ENCODE measurements around the gene TMEM259.
A peak's percentile ranks its signal among the peaks of the same experiment; 100 is the strongest.

TMEM259 gene

DNA sequence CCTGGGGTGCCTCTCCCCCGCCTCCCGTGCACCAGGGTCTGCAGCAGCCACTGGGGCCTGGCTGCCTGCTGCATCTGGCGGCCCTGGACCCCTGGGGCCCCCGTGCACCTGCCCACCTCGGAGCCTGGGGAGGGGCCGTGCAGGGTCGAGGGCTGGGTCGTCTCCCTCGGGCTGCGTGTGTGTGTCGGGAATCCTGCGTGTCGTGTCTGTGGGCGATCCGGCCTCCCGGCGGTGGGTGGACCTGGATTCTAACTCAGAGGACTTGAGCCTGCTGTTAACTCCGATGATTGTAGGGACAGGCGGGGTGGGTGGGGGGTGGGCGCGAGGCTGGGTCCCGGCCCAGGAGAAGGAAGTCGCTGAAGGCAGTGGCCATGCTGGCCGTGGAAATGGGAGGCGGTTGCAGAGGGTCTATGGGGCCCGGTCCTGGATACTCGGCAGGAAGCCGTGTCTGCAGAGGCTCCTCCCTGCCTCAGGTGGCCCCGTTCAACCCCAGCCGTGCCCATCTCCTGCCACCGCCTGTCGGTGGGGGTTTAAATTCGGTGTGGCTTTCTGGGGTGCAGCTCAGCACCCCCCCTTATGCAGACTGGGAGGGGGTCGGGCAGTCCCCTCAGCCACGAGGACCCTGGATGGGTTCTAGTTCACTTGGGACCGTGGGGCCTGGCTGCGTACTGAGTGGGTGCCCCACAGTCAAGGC is 46.2 kb downstream of the TMEM259 start:
- H3K4me3 ChIP-seq (ENCODE audit: low read length): no peak overlapping the region
- TF ChIP-seq, protein P1, sequence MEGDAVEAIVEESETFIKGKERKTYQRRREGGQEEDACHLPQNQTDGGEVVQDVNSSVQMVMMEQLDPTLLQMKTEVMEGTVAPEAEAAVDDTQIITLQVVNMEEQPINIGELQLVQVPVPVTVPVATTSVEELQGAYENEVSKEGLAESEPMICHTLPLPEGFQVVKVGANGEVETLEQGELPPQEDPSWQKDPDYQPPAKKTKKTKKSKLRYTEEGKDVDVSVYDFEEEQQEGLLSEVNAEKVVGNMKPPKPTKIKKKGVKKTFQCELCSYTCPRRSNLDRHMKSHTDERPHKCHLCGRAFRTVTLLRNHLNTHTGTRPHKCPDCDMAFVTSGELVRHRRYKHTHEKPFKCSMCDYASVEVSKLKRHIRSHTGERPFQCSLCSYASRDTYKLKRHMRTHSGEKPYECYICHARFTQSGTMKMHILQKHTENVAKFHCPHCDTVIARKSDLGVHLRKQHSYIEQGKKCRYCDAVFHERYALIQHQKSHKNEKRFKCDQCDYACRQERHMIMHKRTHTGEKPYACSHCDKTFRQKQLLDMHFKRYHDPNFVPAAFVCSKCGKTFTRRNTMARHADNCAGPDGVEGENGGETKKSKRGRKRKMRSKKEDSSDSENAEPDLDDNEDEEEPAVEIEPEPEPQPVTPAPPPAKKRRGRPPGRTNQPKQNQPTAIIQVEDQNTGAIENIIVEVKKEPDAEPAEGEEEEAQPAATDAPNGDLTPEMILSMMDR (conservative IDR thresholded peaks at IDR 0.05; ENCODE audit: low read length): no peak
- no peak for DNase-seq (ENCODE audit: low read depth)

DNA sequence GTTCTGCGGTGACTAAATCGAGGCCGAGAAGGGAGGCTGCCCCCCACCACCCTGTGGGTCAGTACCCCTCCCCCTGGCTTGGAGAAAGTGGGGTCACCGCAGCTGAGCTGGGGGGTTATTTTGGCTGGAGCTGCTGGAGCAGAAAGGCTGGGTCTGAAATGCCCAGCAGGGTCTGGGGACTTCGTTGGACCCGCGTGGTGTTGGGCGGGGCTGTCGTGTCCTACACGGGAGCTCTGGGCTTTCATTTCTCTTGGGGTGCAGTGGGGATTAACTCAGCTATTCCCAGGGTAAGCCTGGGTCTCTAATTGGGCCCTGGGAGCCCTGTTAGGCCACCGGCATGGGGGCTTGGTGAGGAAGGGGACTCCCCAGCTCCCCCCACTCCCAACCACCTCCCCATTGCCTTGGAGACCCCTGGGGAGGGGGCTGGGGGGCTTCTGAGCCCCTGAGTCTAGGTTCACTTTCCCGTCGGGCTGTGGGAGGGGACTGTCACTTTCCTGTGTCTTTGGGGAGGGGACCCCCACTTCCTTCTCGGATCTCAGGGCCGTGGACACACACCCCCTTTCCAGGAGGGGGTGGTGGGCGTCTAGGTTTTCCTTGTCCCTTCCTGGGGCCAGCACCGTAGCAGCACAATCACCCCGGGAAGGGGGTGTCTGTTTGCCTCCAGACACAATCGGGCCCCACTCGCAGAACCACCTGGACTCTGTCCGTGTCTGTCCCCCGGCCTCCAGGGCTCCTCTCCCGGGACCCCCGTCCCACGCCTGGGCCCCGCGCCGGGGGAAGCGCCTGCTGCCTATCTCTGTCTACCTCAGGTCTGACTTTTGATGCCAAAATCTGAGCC is 47.0 kb downstream of the TMEM259 start:
- H3K4me3 ChIP-seq (ENCODE audit: low read length): no peak overlapping the region
- TF ChIP-seq, protein P1 (conservative IDR thresholded peaks at IDR 0.05; ENCODE audit: low read length): no peak
- no peak for DNase-seq (ENCODE audit: low read depth)

DNA sequence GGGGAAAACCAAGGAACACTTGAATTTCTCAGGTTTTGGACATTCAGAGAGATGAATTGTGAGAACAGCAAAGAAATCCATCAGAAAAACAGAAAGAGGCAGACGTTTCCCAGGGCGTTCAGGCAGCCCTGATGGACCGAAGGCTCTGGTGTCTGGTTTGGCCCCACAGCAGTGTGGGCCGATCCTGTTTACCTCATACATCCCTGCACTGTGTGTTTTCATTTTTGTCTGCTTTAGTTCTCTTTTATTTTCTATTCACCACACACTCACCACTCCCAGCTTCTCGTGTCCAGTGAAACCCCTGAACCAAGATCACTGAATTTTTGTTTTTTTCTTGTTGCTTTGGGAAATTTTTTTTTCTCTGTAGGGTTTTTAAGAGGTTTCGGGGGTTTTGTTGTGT is 48.6 kb downstream of the TMEM259 start:
- DNase-seq (ENCODE audit: low read depth): no peak
- no peak overlapping the region for H3K4me3 ChIP-seq (ENCODE audit: low read length)
- TF ChIP-seq, protein P1 (conservative IDR thresholded peaks at IDR 0.05; ENCODE audit: low read length): no peak

DNA sequence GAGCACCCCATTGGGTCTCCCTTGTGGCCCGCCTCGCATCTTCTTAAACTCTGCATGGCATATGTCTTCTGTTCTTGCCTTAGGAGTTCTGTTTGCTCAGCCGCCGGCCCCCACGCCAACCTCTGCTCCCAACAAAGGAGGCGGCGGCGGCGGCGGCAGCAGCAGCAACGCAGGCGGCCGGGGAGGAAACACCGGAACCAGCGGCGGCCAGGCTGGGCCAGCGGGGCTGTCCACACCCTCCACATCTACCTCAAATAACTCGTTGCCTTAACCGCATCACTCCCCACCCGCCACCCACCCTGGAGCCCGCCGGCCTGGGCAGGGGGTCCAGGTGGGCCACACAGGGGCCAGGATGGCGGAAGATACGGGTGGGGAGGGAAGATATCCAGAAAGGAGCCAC is 49.1 kb downstream of the TMEM259 start:
- TF ChIP-seq, protein P1 (conservative IDR thresholded peaks at IDR 0.05; ENCODE audit: low read length): no peak
- no peak overlapping the region for H3K4me3 ChIP-seq (ENCODE audit: low read length)
- DNase-seq (ENCODE audit: low read depth): no peak

DNA sequence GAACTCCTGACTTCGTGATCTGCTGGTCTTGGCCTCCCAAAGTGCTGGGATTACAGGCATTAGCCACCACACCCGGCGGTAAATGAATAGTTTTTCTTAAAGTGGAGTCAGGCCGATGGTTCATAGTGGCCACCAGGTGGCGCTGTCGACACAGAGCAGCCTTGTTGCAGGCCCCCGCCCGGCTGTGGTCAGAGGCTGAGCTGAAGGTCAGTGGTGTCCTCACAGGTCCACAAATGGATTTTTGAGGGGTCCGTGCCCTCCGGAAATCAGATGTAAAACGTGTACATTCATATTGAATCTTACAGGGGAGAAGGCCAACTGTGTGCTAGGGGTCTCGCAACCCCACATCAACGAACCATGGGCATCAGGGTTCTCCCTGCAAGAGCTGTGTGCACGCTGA is 50.2 kb downstream of the TMEM259 start:
- TF ChIP-seq, protein P1 (conservative IDR thresholded peaks at IDR 0.05; ENCODE audit: low read length): peak; percentile 52
- DNase-seq (ENCODE audit: low read depth): no peak
- H3K4me3 ChIP-seq (ENCODE audit: low read length): no peak overlapping the region

DNA sequence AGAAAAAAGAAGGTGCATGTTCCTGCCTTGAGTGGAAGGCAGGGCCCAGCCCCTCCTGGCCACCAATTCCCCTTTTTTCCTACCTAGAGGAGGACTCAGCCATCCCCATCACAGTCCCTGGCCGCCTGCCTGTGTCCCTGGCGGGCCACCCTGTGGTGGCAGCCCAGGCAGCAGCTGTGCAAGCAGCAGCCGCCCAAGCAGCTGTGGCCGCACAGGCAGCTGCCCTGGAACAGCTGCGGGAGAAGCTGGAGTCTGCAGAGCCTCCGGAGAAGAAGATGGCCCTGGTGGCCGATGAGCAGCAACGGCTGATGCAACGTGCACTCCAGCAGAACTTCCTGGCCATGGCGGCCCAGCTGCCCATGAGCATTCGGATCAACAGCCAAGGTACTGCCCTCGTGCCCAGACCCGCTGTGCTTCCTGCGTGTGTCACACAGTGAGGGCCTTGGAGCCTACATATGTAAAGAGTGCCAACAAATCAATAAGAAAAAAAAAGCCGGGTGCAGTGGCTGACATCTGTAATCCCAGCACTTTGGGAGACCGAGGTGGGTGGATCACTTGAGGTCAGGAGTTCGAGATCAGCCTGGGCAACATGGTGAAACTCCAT is 54.3 kb downstream of the TMEM259 start:
- TF ChIP-seq, protein P1 (conservative IDR thresholded peaks at IDR 0.05; ENCODE audit: low read length): no peak
- no peak for DNase-seq (ENCODE audit: low read depth)

More for the DNA sequence above, 54.3 kb downstream of the TMEM259 start:
- no peak overlapping the region for H3K4me3 ChIP-seq (ENCODE audit: low read length)

Measured in AG10803 (cell line).